AG04450 (cell line): ENCODE measurements around the gene SLC23A1. TPM values are rescaled to one million over a fixed set of nuclear protein-coding genes. Genes with fewer than 3 reads are reported as not detected.

Source experiments
- CTCF ChIA-PET: fragments of 300-600, 350-600 bp; formaldehyde crosslinking; extraction: SDS; loops from one replicate; lab custom pipeline; 2022; ENCODE audit warnings: antibody characterized with exemption, inconsistent platforms; lab: Charles Lee
- POLR2A ChIA-PET: fragments of 350-600 bp; formaldehyde crosslinking; extraction: SDS; loops from one replicate; lab custom pipeline; 2021; ENCODE audit warnings: antibody characterized with exemption, inconsistent platforms; lab: Yijun Ruan, JAX
- DNase-seq: peaks from one replicate; pipeline ENCODE4 v3.0.0-alpha.2; 2011; ENCODE audit warnings: low read depth, low spot score
- H3K27ac ChIP-seq: one replicate; pipeline ENCODE4 v1.5.1; 2012; ENCODE audit warnings: low read depth, low read length, control low read depth
- H3K27me3 ChIP-seq: one replicate; pipeline ENCODE4 v1.6.0; 2012; ENCODE audit warnings: low read length; ENCODE audit not compliant: control insufficient read depth, insufficient read depth
- H3K4me3 ChIP-seq: 2 replicates; pipeline ENCODE4 v1.5.1; 2011; ENCODE audit warnings: mild to moderate bottlenecking, low read depth, low read length, control low read depth
- H3K9me3 ChIP-seq: 2 replicates; pipeline ENCODE4 v1.5.1; 2012; ENCODE audit warnings: low read length; ENCODE audit not compliant: control insufficient read depth, insufficient read depth
- CTCF ChIP-seq: IDR thresholded peaks from 2 replicates; pipeline ENCODE4 v1.5.1; 2011; ENCODE audit warnings: low read depth, low read length, control low read depth, inconsistent platforms
- polyA plus RNA-seq: library from polyadenylated mRNA; depleted of rRNA; stranded (reverse); fragments of >200 nt; gene quantifications from 2 replicates; pipeline ENCODE4 v1.2.3, GENCODE V29; 2011

SLC23A1 gene
- polyA plus RNA-seq, 1 experiment, result not detected

GRCh38 chr5:139378101-139378825 is 4.8 kb downstream of the SLC23A1 start:
- Histone ChIP-seq H3K4me3 (no peak overlapping the region), H3K9me3 (no peaks in the 10 kb centered on the region; the same call in 1 of the 2 replicates), H3K27me3 (no peaks in the 10 kb centered on the region), H3K27ac (no peak overlapping the region)
- no peak for TF ChIP-seq CTCF
- ChIA-PET CTCF (no interaction called here), POLR2A (no interaction called here)
- DNase-seq, result no peak

GRCh38 chr5:139377226-139377625 is 5.9 kb downstream of the SLC23A1 start:
- no peak overlapping the region for H3K4me3 ChIP-seq
- H3K27ac ChIP-seq, result peak overlapping the region; percentile 21
- no peaks in the 10 kb centered on the region; the same call in 1 of the 2 replicates for H3K9me3 ChIP-seq
- ChIA-PET POLR2A (no interaction called here), CTCF (no interaction called here)
- no peak for TF ChIP-seq CTCF
- H3K27me3 ChIP-seq, result no peaks in the 10 kb centered on the region
- no peak for DNase-seq

- Histone ChIP-seq H3K9me3 (no peaks in the 10 kb centered on the region; the same call in 1 of the 2 replicates), H3K27ac (no peak overlapping the region), H3K27me3 (no peaks in the 10 kb centered on the region), H3K4me3 (no peak overlapping the region)
- ChIA-PET CTCF (no interaction called here), POLR2A (no interaction called here)
- DNase-seq, result no peak
- TF ChIP-seq CTCF, result no peak
Measured at GRCh38 chr5:139376364-139376763, 6.7 kb downstream of the SLC23A1 start.

- TF ChIP-seq CTCF, result no peak
- Histone ChIP-seq H3K27ac (no peak overlapping the region), H3K9me3 (no peaks in the 10 kb centered on the region; the same call in 1 of the 2 replicates), H3K4me3 (no peak overlapping the region), H3K27me3 (no peaks in the 10 kb centered on the region)
- DNase-seq, result no peak
- CTCF ChIA-PET, result no interaction called here
- POLR2A ChIA-PET, result interaction anchor here (1.4 kb wide), 1 partner anchor 33 kb away, joined by 5 read pairs; the partner anchor contains the start of gene PAIP2
Measured at GRCh38 chr5:139374909-139375308, 8.2 kb downstream of the SLC23A1 start.
